Measurements from ENCODE around the gene PRTN3.

GRCh38 chr19:840519-841206 is at the start of gene PRTN3:
- no peak for TF ChIP-seq POLR2A (IDR thresholded peaks at IDR 0.05)
- TF ChIP-seq, protein P1, sequence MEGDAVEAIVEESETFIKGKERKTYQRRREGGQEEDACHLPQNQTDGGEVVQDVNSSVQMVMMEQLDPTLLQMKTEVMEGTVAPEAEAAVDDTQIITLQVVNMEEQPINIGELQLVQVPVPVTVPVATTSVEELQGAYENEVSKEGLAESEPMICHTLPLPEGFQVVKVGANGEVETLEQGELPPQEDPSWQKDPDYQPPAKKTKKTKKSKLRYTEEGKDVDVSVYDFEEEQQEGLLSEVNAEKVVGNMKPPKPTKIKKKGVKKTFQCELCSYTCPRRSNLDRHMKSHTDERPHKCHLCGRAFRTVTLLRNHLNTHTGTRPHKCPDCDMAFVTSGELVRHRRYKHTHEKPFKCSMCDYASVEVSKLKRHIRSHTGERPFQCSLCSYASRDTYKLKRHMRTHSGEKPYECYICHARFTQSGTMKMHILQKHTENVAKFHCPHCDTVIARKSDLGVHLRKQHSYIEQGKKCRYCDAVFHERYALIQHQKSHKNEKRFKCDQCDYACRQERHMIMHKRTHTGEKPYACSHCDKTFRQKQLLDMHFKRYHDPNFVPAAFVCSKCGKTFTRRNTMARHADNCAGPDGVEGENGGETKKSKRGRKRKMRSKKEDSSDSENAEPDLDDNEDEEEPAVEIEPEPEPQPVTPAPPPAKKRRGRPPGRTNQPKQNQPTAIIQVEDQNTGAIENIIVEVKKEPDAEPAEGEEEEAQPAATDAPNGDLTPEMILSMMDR (IDR thresholded peaks at IDR 0.05) = no peak

All from tibial nerve (tissue), 3 donors.